Stomach (tissue), 4 donors: ENCODE measurements around the gene INHBA.

Experiments
- EP300 ChIP-seq: sonication (generic); formaldehyde crosslinking; IDR thresholded peaks from one replicate; pipeline ENCODE4 v1.6.1; 2017; ENCODE audit warnings: antibody characterized with exemption
- POLR2A ChIP-seq, 4 donors: fragments of 450-650 bp; IDR thresholded peaks; one replicate each; pipeline ENCODE4 v1.6.1; 2016; ENCODE audit warnings: antibody characterized with exemption in 4 of 4, control low read depth in 2 of 4, mild to moderate bottlenecking in 1 of 4, moderate library complexity in 1 of 4
- POLR2AphosphoS5 ChIP-seq, 3 donors: sonication (generic); formaldehyde crosslinking; IDR thresholded peaks; one replicate each; pipeline ENCODE4 v1.6.1; 2016; ENCODE audit warnings: antibody characterized with exemption in 3 of 3
- TF ChIP-seq, protein P1 (sequence below), 7 experiments: fragments of 450-650 bp in 4 of 7; fragments of 200-600 bp in 3 of 7; sonication (generic) in 3 of 7; IDR thresholded peaks; one replicate each; pipeline ENCODE4 v1.5.1; 2016 to 2019; ENCODE audit warnings: antibody characterized with exemption in 7 of 7, control low read depth in 2 of 7, mild to moderate bottlenecking in 1 of 7

- TF ChIP-seq EP300: no peak
- TF ChIP-seq, protein P1, sequence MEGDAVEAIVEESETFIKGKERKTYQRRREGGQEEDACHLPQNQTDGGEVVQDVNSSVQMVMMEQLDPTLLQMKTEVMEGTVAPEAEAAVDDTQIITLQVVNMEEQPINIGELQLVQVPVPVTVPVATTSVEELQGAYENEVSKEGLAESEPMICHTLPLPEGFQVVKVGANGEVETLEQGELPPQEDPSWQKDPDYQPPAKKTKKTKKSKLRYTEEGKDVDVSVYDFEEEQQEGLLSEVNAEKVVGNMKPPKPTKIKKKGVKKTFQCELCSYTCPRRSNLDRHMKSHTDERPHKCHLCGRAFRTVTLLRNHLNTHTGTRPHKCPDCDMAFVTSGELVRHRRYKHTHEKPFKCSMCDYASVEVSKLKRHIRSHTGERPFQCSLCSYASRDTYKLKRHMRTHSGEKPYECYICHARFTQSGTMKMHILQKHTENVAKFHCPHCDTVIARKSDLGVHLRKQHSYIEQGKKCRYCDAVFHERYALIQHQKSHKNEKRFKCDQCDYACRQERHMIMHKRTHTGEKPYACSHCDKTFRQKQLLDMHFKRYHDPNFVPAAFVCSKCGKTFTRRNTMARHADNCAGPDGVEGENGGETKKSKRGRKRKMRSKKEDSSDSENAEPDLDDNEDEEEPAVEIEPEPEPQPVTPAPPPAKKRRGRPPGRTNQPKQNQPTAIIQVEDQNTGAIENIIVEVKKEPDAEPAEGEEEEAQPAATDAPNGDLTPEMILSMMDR (IDR thresholded peaks at IDR 0.05): peak in 1 of 7 experiments; percentile 18
- TF ChIP-seq POLR2A (IDR thresholded peaks at IDR 0.05): no peak
- no peak for TF ChIP-seq POLR2AphosphoS5 (IDR thresholded peaks at IDR 0.05)
These were observed 28.9 kb upstream of the INHBA start for GRCh38 chr7:41731493-41732435.
